IMR-90 (cell line): ENCODE data around the gene HDGFL2.

Experiments used
- RFX5 ChIP-seq: IDR thresholded peaks from 2 replicates; pipeline ENCODE4 v1.8.0; 2012; ENCODE audit warnings: low read depth, mild to moderate bottlenecking, low read length, moderate library complexity
- TF ChIP-seq, protein P1 (sequence below): conservative IDR thresholded peaks from 2 replicates; pipeline ENCODE4 v1.5.1; 2012; ENCODE audit warnings: mild to moderate bottlenecking, low read depth, low read length, improper control_type of control experiment

DNA sequence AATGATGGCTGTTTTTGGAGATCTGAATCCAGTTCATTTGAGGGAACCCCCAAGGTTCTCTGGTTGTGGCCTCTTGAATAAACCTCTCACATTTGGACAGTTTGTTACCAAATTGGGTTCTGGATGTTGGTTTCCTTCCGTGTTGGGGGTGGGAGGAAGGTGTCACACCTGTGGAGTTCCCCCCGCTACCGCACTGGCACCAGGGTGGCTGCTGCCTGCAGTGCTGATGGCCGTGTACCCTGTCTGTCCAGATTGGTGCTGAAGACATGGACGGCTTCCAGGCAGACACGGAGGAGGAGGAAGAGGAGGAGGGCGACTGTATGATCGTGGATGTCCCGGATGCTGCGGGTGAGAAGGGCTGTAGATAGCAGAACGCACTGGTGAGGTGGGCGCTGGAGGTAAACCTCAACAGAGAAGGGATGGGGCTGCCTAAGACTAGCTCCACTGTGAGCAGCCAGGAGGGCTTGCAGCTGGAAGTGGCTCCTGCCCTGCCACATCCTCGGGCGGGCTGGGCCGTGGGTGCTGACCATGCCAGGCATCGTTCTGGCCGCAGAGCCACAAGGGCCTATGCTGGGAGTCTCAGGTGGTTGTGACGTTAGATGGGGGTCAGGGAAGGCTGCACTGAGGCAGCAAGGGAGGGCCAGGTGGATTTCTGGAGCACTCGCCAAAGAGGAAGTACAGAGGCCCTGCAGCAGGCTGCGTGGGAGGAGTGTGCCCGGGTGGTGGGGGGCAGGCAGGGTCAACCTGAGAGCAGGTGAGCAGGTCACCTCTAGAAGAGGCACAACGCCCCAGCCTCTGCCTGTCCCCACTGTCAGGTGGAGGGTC is 29.9 kb upstream of the HDGFL2 start:
- TF ChIP-seq, protein P1, sequence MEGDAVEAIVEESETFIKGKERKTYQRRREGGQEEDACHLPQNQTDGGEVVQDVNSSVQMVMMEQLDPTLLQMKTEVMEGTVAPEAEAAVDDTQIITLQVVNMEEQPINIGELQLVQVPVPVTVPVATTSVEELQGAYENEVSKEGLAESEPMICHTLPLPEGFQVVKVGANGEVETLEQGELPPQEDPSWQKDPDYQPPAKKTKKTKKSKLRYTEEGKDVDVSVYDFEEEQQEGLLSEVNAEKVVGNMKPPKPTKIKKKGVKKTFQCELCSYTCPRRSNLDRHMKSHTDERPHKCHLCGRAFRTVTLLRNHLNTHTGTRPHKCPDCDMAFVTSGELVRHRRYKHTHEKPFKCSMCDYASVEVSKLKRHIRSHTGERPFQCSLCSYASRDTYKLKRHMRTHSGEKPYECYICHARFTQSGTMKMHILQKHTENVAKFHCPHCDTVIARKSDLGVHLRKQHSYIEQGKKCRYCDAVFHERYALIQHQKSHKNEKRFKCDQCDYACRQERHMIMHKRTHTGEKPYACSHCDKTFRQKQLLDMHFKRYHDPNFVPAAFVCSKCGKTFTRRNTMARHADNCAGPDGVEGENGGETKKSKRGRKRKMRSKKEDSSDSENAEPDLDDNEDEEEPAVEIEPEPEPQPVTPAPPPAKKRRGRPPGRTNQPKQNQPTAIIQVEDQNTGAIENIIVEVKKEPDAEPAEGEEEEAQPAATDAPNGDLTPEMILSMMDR = no peak
- TF ChIP-seq RFX5 = no peak
